ENCODE data around the gene RPS21.

Gene RPS21

GRCh38 chr20:62405108-62405980, 18.4 kb downstream of the RPS21 start:
- TF ChIP-seq SNAI2 (CRISPR knock-in tag; IDR thresholded peaks at IDR 0.05) (no peak), OSR1 (CRISPR knock-in tag; IDR thresholded peaks at IDR 0.05) (no peak), PPARA (CRISPR knock-in tag; IDR thresholded peaks at IDR 0.05; ENCODE audit: borderline replicate concordance) (no peak), CSRNP3 (CRISPR knock-in tag; IDR thresholded peaks at IDR 0.05) (no peak), ZFP30 (CRISPR knock-in tag; IDR thresholded peaks at IDR 0.05) (no peak), ARNTL (CRISPR knock-in tag; IDR thresholded peaks at IDR 0.05; ENCODE audit: borderline replicate concordance, low read depth) (no peak), POU6F1 (CRISPR knock-in tag; IDR thresholded peaks at IDR 0.05; ENCODE audit: borderline replicate concordance, low read depth) (no peak), TCF4 (CRISPR knock-in tag; IDR thresholded peaks at IDR 0.05; ENCODE audit: borderline replicate concordance) (no peak), TOX (CRISPR knock-in tag; IDR thresholded peaks at IDR 0.05; ENCODE audit: borderline replicate concordance) (no peak), BACH2 (CRISPR knock-in tag; IDR thresholded peaks at IDR 0.05; ENCODE audit: borderline replicate concordance) (no peak), GLIS3 (CRISPR knock-in tag; IDR thresholded peaks at IDR 0.05) (no peak)
- ATAC-seq: peak; percentile 46

- ATAC-seq: no peak
Measured at GRCh38 chr20:62405981-62406513, 19.1 kb downstream of the RPS21 start.

DNA sequence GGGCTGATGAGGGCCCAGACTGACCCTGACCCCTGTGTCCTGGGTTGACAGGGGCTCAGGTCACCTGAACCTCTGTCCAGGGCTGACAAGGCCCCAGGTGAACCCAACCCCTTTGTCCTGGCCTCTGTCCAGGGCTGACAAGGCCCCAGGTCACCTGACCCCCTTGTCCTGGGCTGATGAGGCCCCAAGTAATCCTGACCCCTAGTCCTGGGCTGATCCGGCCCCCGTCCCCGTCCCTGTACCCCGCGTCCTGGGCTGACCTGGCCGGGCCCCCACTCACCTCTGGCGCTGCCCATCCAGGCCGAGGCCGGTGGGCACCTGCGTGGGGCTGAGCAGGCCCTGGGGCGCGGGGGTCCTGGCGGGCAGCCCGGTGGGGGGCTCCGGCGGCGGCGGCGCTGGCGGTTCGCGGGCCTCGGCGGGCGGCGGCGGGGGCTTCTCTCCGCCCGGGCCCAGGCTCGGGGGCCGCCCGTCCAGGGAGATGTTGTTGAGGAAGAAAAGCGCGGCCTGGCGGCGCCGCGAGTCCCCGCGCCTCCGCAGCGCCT, 19.8 kb downstream of the RPS21 start:
- no peak for TF ChIP-seq ZFP3 (CRISPR knock-in tag; IDR thresholded peaks at IDR 0.05)
- no peak for TF ChIP-seq ZFP30 (CRISPR knock-in tag; IDR thresholded peaks at IDR 0.05)
- no peak for TF ChIP-seq CREB5 (CRISPR knock-in tag; IDR thresholded peaks at IDR 0.05; ENCODE audit: low read depth)
- TF ChIP-seq BACH2 (CRISPR knock-in tag; IDR thresholded peaks at IDR 0.05; ENCODE audit: borderline replicate concordance): no peak
- TF ChIP-seq ARNTL (CRISPR knock-in tag; IDR thresholded peaks at IDR 0.05; ENCODE audit: borderline replicate concordance, low read depth): no peak
- no peak for TF ChIP-seq ESRRG (CRISPR knock-in tag; IDR thresholded peaks at IDR 0.05)
- TF ChIP-seq GLIS3 (CRISPR knock-in tag; IDR thresholded peaks at IDR 0.05): no peak
- no peak for TF ChIP-seq POU6F1 (CRISPR knock-in tag; IDR thresholded peaks at IDR 0.05; ENCODE audit: borderline replicate concordance, low read depth)
- no peak for TF ChIP-seq CSRNP3 (CRISPR knock-in tag; IDR thresholded peaks at IDR 0.05)
- TF ChIP-seq ZNF565 (CRISPR knock-in tag; conservative IDR thresholded peaks at IDR 0.05; ENCODE audit: low read depth): no peak
- TF ChIP-seq TCF4 (CRISPR knock-in tag; IDR thresholded peaks at IDR 0.05; ENCODE audit: borderline replicate concordance): no peak
- no peak for ATAC-seq

More at GRCh38 chr20:62405981-62406513, 19.1 kb downstream of the RPS21 start:
- no peak for TF ChIP-seq CREB5 (CRISPR knock-in tag; IDR thresholded peaks at IDR 0.05; ENCODE audit: low read depth)
- TF ChIP-seq ARNTL (CRISPR knock-in tag; IDR thresholded peaks at IDR 0.05; ENCODE audit: borderline replicate concordance, low read depth): no peak
- TF ChIP-seq GLIS3 (CRISPR knock-in tag; IDR thresholded peaks at IDR 0.05): no peak
- no peak for TF ChIP-seq ZC3H10 (CRISPR knock-in tag; IDR thresholded peaks at IDR 0.05)
- TF ChIP-seq OSR1 (CRISPR knock-in tag; IDR thresholded peaks at IDR 0.05): no peak
- no peak for TF ChIP-seq ZNF8 (CRISPR knock-in tag; IDR thresholded peaks at IDR 0.05)

All from SK-N-SH treated with all-trans-retinoic acid at 6 μM for 48 hours (cell line).